Measurements from ENCODE around the gene LRRC8E. TPM values are rescaled to one million over a fixed set of nuclear protein-coding genes. Genes with fewer than 3 reads are reported as not detected.
A peak's percentile ranks its signal among the peaks of the same experiment; 100 is the strongest.

The LRRC8E gene
- total and polyA plus RNA-seq, 2 of the 8 experiments (the other 6 are each of a cell fraction or from before 2014, with no cell fraction given) = 2.7 to 2.9 TPM

DNA sequence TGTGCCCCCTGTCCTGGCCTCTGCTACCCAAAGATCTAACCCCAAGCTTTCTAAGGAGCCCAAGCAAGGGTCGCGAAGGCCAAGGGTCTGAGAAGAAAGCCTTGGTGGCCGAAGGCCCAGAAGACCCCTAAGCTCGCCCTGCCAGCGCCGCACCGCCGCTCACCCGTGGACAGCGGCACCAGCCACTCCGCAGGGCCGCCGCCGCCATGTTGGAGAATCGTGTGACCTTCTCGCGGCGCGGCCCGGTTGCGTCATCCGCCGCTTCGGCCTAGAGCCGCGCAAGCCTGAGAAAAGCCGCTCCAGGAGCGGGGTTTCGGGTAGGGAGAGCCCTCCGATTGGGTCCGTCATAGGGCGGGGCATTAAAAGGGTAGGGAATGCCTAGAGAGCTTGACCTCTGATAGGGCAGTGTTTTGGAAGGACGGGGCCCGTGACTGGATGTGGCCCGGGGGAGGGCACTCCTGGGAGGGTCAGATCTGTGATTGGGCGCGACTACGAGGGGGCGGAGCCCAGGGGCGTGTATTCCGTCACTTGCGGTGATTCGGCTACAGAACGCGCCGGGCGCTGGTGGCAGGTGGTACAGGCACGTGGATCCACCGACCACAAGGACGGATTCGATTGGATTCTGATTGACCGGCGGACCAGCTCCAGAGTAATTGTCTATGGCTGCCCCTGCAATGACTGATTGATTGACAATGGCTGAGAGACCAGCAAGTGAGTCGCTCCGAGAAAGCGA, 55.3 kb downstream of the LRRC8E start, which contains the start of gene TIMM44 (continued):
- TF ChIP-seq, protein P1, sequence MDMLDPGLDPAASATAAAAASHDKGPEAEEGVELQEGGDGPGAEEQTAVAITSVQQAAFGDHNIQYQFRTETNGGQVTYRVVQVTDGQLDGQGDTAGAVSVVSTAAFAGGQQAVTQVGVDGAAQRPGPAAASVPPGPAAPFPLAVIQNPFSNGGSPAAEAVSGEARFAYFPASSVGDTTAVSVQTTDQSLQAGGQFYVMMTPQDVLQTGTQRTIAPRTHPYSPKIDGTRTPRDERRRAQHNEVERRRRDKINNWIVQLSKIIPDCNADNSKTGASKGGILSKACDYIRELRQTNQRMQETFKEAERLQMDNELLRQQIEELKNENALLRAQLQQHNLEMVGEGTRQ (IDR thresholded peaks at IDR 0.05; ENCODE audit: low read length) = no peak
- TF ChIP-seq CTBP2 (IDR thresholded peaks at IDR 0.05; ENCODE audit: borderline replicate concordance, insufficient read depth, insufficient read length, low read length) (no peak), CEBPB (IDR thresholded peaks at IDR 0.05; ENCODE audit: low read depth, low read length) (peak; percentile 98), TCF12 (IDR thresholded peaks at IDR 0.05; ENCODE audit: low read depth, low read length) (no peak), GABPA (IDR thresholded peaks at IDR 0.05; ENCODE audit: borderline replicate concordance, insufficient read depth, low read length) (no peak)
- TF ChIP-seq, protein P2, sequence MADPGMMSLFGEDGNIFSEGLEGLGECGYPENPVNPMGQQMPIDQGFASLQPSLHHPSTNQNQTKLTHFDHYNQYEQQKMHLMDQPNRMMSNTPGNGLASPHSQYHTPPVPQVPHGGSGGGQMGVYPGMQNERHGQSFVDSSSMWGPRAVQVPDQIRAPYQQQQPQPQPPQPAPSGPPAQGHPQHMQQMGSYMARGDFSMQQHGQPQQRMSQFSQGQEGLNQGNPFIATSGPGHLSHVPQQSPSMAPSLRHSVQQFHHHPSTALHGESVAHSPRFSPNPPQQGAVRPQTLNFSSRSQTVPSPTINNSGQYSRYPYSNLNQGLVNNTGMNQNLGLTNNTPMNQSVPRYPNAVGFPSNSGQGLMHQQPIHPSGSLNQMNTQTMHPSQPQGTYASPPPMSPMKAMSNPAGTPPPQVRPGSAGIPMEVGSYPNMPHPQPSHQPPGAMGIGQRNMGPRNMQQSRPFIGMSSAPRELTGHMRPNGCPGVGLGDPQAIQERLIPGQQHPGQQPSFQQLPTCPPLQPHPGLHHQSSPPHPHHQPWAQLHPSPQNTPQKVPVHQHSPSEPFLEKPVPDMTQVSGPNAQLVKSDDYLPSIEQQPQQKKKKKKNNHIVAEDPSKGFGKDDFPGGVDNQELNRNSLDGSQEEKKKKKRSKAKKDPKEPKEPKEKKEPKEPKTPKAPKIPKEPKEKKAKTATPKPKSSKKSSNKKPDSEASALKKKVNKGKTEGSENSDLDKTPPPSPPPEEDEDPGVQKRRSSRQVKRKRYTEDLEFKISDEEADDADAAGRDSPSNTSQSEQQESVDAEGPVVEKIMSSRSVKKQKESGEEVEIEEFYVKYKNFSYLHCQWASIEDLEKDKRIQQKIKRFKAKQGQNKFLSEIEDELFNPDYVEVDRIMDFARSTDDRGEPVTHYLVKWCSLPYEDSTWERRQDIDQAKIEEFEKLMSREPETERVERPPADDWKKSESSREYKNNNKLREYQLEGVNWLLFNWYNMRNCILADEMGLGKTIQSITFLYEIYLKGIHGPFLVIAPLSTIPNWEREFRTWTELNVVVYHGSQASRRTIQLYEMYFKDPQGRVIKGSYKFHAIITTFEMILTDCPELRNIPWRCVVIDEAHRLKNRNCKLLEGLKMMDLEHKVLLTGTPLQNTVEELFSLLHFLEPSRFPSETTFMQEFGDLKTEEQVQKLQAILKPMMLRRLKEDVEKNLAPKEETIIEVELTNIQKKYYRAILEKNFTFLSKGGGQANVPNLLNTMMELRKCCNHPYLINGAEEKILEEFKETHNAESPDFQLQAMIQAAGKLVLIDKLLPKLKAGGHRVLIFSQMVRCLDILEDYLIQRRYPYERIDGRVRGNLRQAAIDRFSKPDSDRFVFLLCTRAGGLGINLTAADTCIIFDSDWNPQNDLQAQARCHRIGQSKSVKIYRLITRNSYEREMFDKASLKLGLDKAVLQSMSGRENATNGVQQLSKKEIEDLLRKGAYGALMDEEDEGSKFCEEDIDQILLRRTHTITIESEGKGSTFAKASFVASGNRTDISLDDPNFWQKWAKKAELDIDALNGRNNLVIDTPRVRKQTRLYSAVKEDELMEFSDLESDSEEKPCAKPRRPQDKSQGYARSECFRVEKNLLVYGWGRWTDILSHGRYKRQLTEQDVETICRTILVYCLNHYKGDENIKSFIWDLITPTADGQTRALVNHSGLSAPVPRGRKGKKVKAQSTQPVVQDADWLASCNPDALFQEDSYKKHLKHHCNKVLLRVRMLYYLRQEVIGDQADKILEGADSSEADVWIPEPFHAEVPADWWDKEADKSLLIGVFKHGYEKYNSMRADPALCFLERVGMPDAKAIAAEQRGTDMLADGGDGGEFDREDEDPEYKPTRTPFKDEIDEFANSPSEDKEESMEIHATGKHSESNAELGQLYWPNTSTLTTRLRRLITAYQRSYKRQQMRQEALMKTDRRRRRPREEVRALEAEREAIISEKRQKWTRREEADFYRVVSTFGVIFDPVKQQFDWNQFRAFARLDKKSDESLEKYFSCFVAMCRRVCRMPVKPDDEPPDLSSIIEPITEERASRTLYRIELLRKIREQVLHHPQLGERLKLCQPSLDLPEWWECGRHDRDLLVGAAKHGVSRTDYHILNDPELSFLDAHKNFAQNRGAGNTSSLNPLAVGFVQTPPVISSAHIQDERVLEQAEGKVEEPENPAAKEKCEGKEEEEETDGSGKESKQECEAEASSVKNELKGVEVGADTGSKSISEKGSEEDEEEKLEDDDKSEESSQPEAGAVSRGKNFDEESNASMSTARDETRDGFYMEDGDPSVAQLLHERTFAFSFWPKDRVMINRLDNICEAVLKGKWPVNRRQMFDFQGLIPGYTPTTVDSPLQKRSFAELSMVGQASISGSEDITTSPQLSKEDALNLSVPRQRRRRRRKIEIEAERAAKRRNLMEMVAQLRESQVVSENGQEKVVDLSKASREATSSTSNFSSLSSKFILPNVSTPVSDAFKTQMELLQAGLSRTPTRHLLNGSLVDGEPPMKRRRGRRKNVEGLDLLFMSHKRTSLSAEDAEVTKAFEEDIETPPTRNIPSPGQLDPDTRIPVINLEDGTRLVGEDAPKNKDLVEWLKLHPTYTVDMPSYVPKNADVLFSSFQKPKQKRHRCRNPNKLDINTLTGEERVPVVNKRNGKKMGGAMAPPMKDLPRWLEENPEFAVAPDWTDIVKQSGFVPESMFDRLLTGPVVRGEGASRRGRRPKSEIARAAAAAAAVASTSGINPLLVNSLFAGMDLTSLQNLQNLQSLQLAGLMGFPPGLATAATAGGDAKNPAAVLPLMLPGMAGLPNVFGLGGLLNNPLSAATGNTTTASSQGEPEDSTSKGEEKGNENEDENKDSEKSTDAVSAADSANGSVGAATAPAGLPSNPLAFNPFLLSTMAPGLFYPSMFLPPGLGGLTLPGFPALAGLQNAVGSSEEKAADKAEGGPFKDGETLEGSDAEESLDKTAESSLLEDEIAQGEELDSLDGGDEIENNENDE (IDR thresholded peaks at IDR 0.05; ENCODE audit: insufficient replicate concordance, low read length) = no peak

Data from H1 (cell line).